Heart right ventricle (tissue), 16 donors: ENCODE results near the gene ANKH. TPM values are rescaled to one million over a fixed set of nuclear protein-coding genes. Genes with fewer than 3 reads are reported as not detected.

Source experiments
- ATAC-seq, 8 donors: fragments of 200-7000 bp; cut with Tn5 transposase; one replicate each; pipeline ENCODE4 v1.9.1; 2020; ENCODE audit warnings: mild to moderate bottlenecking in 8 of 8, moderate library complexity in 8 of 8, moderate number of reproducible peaks in 1 of 8
- DNase-seq, 2 donors: peaks; one replicate each; pipeline ENCODE4 v3.0.0-alpha.2; 2020
- H3K27ac ChIP-seq, 10 donors: fragments of 200-600 bp; sonication (generic) in 2 of 10; one replicate each; pipeline versions ENCODE4 v1.5.0 to v1.8.0; 2020 to 2022; ENCODE audit warnings: mild to moderate bottlenecking in 3 of 10
- H3K27me3 ChIP-seq, 7 donors: fragments of 200-600 bp; one replicate each; pipeline ENCODE4 v1.8.0; 2021 to 2022; ENCODE audit warnings: mild to moderate bottlenecking in 2 of 7
- H3K36me3 ChIP-seq, 9 donors: fragments of 200-600 bp; sonication (generic) in 1 of 9; one replicate each; pipeline versions ENCODE4 v1.5.0 to v1.8.0; 2020 to 2022; ENCODE audit warnings: mild to moderate bottlenecking in 2 of 9
- H3K4me1 ChIP-seq, 9 donors: fragments of 200-600 bp; sonication (generic) in 1 of 9; one replicate each; pipeline versions ENCODE4 v1.5.0 to v1.8.0; 2020 to 2022; ENCODE audit warnings: mild to moderate bottlenecking in 4 of 9
- H3K4me3 ChIP-seq, 10 donors: fragments of 200-600 bp; sonication (generic) in 2 of 10; one replicate each; pipeline versions ENCODE4 v1.5.0 to v1.8.0; 2020 to 2022; ENCODE audit warnings: mild to moderate bottlenecking in 7 of 10, moderate library complexity in 2 of 10
- H3K9me3 ChIP-seq, 11 donors: fragments of 200-600 bp in 10 of 11; sonication (generic) in 2 of 11; one replicate each; pipeline versions ENCODE4 v1.5.0 to v1.8.0; 2013 to 2022; ENCODE audit warnings: mild to moderate bottlenecking in 2 of 11, control low read depth in 1 of 11, moderate library complexity in 1 of 11
- CTCF ChIP-seq, 9 donors: fragments of 200-600 bp; sonication (generic) in 2 of 9; IDR thresholded peaks; one replicate each; pipeline versions ENCODE4 v1.5.0 to v1.8.0; 2021 to 2022; ENCODE audit warnings: antibody characterized with exemption in 9 of 9, mild to moderate bottlenecking in 5 of 9, moderate library complexity in 1 of 9
- WGBS, 2 donors: extraction: QIAGEN DNeasy Blood & Tissue Kit; methylation state at CpG; one replicate each; pipeline ENCODE4 v1.1.7; 2013; ENCODE audit warnings: inconsistent platforms in 1 of 2; 5-methylcytosine and 5-hydroxymethylcytosine counted together
- intact Hi-C, 10 donors: fragments of 100-400 bp; cut with DNase I; formaldehyde crosslinking; loops; one replicate each; pipeline versions ENCODE4 v1.11.1 to v1.14.2; 2022
- polyA plus RNA-seq, 2 donors: library from polyadenylated mRNA; stranded (reverse); fragments of 200-250 nt; gene quantifications; one replicate each; pipeline ENCODE4 v1.2.3, GENCODE V29; 2013
- total RNA-seq, 10 donors: library from RNA; stranded (reverse); fragmentation: NEBNext Ultra II Directional in 3 of 10; extraction: Animal tissue kit (Norgen Biotek cat#: 25700) in 3 of 10; gene quantifications; one replicate each; pipeline versions ENCODE4 v1.2.1 to v1.2.4, GENCODE V29; 2021 to 2023
- donor health status: Arrhythmogenic right ventricular cardiomyopathy.
- donor health status: ischemic (EF 13 %, LVEDD 7.1; RV severe dilation, severe dysfunction).
- donor health status: healthy with polysubstance abuse.
- donor health status: DM: no; HTN: yes; CAD: no.
- donor health status: DM: no; HTN: no; CAD: no.
- donor health status: ischemic (EF 25% LVEDD 6.9; RV normal size, moderate dysfunction).
- donor health status: ischemic (EF 25% LVEDD 5.7; RV mildly dilated, moderate dysfunction).
- donor health status: healthy.
- donor health status: DM: yes; HTN: yes; CAD: no.
- donor health status: Ischemic cardiomyopathy.
- donor health status: ischemic (EF 35%, LVEDD 5.7; RV mildly dilated, moderate dysfunction).
- donor health status: nonischemic (EF 11% LVEDD 7.7; RV severe dilation, severe dysfunction).
- donor health status: DM: yes; HTN: yes; CAD: no.
- donor health status: PGD.
- donor health status: ischemic (EF 29% LVEDD 5.4; RV normal size, mild dysfunction).
- donor health status: nonischemic (EF 23%, LVEDD 6.1; RV moderate dilation, normal function).

ANKH gene
- total and polyA plus RNA-seq, 12 donors = 51.0 to 256 (median 192) TPM

- Histone ChIP-seq H3K9me3 (no peaks in the 10 kb centered on the region), H3K27ac (no peak overlapping the region), H3K4me3 (no peak overlapping the region), H3K4me1 (peaks cover 0 to 53% (median 13%) of the 10 kb centered on the region in 9 donors), H3K27me3 (no peaks in the 10 kb centered on the region), H3K36me3 (peaks cover 0 to 17% (median 0%) of the 10 kb centered on the region in 9 donors)
- no peak for TF ChIP-seq CTCF (IDR thresholded peaks at IDR 0.05)
- DNase-seq (no peak), ATAC-seq (peak in 2 of 8 donors; percentile 22 to 38)
- WGBS, 2 donors = 78 to 82% methylated on average over 5 of the region's 5 CpGs
- intact Hi-C loops = no loop called here
Observed at GRCh38 chr5:14781106-14781505, 90.5 kb downstream of the ANKH start.

- no peak overlapping the region for H3K4me3 ChIP-seq
- no peak for TF ChIP-seq CTCF (IDR thresholded peaks at IDR 0.05)
- peak in 1 of 2 donors; percentile 27 for DNase-seq
- H3K4me1 ChIP-seq = peaks cover 0 to 61% (median 19%) of the 10 kb centered on the region in 9 donors
- no peak overlapping the region for H3K27ac ChIP-seq
- no peaks in the 10 kb centered on the region for H3K27me3 ChIP-seq
- 70 to 76% methylated on average over 9 of the region's 9 CpGs for WGBS, 2 donors
- peaks cover 0 to 14% (median 0%) of the 10 kb centered on the region in 9 donors for H3K36me3 ChIP-seq
- intact Hi-C loops = no loop called here
- peak in 4 of 8 donors; percentile 23 to 48 (median 38) for ATAC-seq
- no peaks in the 10 kb centered on the region for H3K9me3 ChIP-seq
Observed at GRCh38 chr5:14779975-14780374, 91.6 kb downstream of the ANKH start.

GRCh38 chr5:14778792-14779070 lies 92.8 kb downstream of the ANKH start:
- DNase-seq (no peak), ATAC-seq (peak in 5 of 8 donors; percentile 11 to 48 (median 23))
- WGBS, 2 donors = 55 to 63% methylated on average over 4 of the region's 4 CpGs
- Histone ChIP-seq H3K36me3 (peaks cover 0 to 6% (median 0%) of the 10 kb centered on the region in 9 donors), H3K9me3 (no peaks in the 10 kb centered on the region), H3K27ac (no peak overlapping the region), H3K27me3 (no peaks in the 10 kb centered on the region), H3K4me1 (peaks cover 0 to 66% (median 24%) of the 10 kb centered on the region in 9 donors), H3K4me3 (no peak overlapping the region)
- intact Hi-C loops = no loop called here
- TF ChIP-seq CTCF (IDR thresholded peaks at IDR 0.05) = peak in 1 of 9 donors; percentile 14

- peaks cover 0 to 72% (median 27%) of the 10 kb centered on the region in 9 donors for H3K4me1 ChIP-seq
- WGBS, 2 donors = 77 to 80% methylated on average over 11 of the region's 11 CpGs
- TF ChIP-seq CTCF (IDR thresholded peaks at IDR 0.05) = no peak
Observed at GRCh38 chr5:14777932-14778791, 93.4 kb downstream of the ANKH start.

More at GRCh38 chr5:14777932-14778791, 93.4 kb downstream of the ANKH start:
- H3K4me3 ChIP-seq = no peak overlapping the region
- no peaks in the 10 kb centered on the region for H3K27me3 ChIP-seq
- no peak for DNase-seq
- intact Hi-C loops = no loop called here
- H3K36me3 ChIP-seq = peaks cover 0 to 6% (median 0%) of the 10 kb centered on the region in 9 donors
- peak overlapping the region in 1 of 10 donors; percentile 6 for H3K27ac ChIP-seq
- peak in 6 of 8 donors; percentile 4 to 48 (median 30) for ATAC-seq
- H3K9me3 ChIP-seq = no peaks in the 10 kb centered on the region
